NCI-H510A treated with DMSO at 0.1 percent for 48 hours (cell line): ENCODE results near the gene CYP27B1.

Experiments used
- DNase-seq: peaks from one replicate; lab custom pipeline; 2025; lab: John Stamatoyannopoulos, UW

Gene CYP27B1, protein sequence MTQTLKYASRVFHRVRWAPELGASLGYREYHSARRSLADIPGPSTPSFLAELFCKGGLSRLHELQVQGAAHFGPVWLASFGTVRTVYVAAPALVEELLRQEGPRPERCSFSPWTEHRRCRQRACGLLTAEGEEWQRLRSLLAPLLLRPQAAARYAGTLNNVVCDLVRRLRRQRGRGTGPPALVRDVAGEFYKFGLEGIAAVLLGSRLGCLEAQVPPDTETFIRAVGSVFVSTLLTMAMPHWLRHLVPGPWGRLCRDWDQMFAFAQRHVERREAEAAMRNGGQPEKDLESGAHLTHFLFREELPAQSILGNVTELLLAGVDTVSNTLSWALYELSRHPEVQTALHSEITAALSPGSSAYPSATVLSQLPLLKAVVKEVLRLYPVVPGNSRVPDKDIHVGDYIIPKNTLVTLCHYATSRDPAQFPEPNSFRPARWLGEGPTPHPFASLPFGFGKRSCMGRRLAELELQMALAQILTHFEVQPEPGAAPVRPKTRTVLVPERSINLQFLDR

GRCh38 chr12:57766464-57767304 lies at the start of gene CYP27B1:
CYP27B1 (minus strand) TSS chr12:57767078; CDS start chr12:57767041, 37 bp downstream.
- DNase-seq = peak; percentile 81

DNA sequence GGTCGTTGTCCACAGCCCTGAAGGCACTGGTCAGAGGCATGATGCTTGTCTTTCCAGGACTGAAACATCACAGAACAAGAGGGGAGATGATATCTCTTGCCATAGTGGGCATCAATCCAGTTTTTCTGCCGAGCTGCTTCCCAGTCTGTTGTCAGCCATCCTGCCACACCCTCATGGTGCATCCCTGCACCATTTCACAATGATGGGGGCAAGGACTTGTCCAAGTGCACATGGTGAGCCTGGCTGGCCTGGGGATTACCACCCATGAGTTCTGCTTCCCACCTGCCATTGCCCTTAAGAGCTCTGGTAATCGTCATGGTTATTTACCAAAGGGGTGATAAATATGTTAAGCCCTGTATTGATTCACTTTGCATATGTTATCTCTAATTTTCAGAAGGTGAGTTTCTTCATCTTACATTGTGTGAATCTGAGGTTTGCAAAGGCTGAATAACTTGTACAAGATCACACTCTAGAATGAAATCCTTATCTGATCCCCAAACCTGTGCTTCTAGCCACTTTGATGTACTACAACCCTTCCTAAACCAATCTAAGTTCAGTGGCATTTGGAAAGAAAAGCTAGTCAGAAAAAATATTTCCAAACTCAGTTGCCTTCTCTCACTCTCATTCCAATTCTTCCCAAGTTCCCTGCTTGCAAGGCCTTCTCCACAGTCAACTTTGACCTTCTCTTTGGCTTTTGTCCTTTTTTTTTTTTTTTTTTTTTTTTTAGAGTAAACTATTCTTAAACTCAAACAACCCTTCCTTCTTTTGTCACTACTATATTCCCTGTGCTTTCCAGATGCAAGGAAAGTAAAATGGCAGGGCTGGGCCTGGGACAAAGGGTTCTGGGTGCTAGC lies 49.4 kb upstream of the CYP27B1 start:
- DNase-seq = peak; percentile 77

DNA sequence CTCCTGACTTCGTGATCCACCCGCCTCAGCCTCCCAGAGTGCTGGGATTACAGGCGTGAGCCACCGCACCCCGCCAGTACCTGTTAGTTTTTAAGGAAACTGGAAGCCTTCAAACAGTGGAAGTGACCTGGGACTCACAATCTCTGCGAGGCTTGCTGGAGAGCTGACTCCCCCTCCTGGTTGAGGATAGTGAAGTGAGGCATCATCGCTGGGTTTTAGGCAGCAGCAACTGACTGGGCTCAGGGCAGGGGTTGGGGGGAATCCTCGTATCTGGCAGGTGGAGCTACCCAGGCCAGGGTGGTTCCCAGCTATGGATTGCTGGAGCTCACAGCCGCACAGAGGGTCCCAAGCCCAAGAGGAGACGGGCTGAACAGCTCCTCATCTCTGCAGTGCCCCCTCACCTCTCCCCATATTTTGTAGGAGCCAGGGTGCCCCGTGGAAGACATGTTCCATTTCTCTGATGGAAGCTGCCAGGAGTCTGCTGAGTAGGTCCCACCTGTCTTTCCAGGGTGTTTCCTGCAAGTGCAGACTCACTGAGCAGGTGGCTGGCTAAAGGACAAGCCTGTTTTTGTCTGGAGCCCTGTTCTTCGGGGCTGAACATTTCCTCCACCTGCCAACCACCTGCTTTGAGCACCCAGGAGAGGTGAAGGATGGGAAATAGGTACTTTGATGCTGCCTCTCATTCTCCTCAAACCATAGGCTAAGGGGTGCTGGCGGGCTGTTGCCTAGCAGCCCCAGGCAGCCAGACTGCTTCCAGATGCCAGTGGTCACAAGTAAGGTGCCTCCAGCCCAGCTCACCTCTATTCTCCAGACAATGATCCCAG lies 48.5 kb upstream of the CYP27B1 start:
- DNase-seq = peak; percentile 96

DNA sequence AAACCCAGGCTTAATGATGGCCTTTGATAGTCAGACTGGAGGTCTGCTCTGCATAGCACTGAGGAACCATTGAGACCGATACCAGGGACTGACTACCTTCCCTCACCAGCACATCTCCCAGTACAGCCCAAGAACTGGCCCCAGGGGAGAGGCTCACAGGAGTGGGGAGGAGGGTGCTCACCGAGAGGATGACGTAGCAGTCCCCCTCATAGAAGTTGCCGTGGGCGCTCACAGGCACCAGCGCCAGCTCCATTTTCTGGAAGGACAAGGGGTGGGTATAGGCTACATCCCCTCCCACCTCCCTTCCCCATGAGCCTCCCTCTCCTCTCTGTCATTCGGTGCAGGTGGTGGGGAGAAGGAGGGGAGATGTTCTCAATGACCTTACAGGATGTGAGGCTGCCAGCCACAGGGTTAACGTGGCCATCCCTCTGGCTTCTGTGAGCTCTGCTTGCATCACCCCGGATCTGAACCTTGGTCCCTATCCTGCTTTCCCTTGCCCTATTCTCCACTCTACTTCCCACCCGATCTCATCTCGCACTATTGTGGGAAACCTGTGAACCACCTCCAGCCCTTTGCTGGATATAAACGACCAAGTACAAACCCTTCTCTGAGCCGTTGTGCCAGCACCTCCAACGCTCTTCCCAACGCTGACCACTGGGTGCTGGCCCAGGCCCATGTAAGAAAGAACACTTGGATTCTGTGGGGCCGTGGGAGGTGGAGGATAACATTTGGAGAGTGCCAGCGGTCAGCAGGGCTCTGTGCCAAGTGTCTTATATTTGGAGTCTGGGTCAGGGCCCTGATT lies 47.3 kb upstream of the CYP27B1 start:
- no peak for DNase-seq

GRCh38 chr12:57813111-57813970 lies 46.5 kb upstream of the CYP27B1 start:
- no peak for DNase-seq

DNA sequence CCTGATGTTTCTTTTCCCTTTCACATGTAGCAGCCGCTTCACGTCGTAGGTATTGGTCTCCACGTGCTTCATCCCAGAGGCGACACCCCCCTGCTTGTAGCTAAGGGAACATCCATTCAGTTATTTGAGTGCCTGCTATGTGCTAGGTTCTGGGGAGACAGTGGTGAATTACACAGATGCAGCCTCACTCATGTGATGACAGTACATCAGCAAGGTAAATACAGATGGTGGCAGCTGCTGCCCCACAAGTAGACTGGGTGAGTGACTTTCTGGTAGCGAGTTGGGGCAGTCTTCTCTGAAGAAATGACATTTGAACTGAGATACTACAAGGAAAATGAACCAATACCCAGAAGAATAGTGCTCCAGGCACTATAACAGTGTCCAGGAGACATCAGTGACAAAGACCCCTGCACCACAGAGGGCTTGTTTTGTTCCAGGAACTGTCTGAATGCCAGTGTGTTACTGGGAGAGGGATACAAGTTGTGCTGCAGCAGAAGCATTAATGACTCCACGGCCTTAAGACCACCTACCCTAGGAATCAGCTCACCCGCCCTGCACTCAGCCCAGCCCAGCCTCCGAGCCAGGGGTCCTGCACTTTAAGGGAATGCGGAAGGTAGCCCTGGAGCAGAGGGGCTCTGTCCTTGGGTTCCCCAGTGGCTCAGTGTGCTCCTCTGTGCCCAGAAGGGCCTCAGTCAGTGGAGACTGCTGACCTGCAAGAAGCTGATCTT lies 44.3 kb upstream of the CYP27B1 start:
- DNase-seq = peak; percentile 91

DNA sequence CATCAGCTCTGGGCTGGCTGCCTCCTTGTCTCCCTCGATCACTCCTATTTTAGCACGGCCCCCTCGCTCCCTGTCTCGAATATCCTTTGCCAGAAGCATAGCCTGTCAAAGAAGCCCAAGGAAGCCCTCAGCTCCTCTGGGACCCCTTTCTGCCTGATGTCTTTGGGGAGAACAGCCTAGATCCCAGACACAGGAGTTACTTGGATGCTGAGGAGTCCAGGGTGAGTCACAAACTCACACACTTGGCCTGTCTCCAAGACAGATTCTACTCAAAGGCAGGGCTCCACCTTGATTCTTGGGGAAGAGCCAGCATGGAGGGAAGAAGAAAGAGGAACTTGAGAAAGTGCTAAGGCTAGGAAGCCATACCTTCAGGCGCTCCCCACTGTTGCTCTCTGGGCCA lies 43.6 kb upstream of the CYP27B1 start:
- DNase-seq = no peak

GRCh38 chr12:57809425-57809824 lies 42.5 kb upstream of the CYP27B1 start:
- DNase-seq = peak; percentile 38

GRCh38 chr12:57808351-57808750 lies 41.5 kb upstream of the CYP27B1 start:
- no peak for DNase-seq

- no peak for DNase-seq
These were observed 40.4 kb upstream of the CYP27B1 start for GRCh38 chr12:57807285-57807684.

GRCh38 chr12:57806677-57807076 lies 39.8 kb upstream of the CYP27B1 start:
- no peak for DNase-seq

DNA sequence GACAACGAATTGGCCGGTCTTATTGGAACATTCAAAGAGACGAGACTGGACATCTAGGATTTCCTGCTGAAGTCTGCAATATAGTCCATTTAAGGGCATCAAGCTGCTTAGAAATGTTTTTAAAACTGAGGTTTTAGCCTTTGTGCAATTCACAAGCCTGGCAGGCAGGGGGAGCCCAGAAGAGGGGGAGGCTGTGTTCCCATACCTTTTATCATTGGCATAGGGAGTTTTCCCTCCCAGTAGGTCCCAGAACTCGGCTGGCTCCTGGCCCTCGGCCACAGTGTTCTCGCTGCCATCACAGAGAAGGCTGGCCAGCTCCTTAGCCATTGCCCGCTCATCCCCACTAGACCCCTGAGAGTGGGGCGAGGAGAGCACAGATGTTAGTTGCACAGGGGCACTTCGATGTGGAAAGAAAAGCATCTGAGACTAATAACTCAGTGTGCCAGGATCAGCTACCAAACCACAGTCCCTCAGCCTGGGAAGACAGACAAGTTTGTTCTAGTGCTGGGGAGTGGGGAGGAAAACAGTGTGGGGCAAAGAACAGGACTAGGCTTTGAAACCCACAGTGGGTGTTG lies 36.5 kb upstream of the CYP27B1 start:
- peak; percentile 58 for DNase-seq

- DNase-seq = no peak
These were observed 35.7 kb upstream of the CYP27B1 start for GRCh38 chr12:57802607-57803006.

DNA sequence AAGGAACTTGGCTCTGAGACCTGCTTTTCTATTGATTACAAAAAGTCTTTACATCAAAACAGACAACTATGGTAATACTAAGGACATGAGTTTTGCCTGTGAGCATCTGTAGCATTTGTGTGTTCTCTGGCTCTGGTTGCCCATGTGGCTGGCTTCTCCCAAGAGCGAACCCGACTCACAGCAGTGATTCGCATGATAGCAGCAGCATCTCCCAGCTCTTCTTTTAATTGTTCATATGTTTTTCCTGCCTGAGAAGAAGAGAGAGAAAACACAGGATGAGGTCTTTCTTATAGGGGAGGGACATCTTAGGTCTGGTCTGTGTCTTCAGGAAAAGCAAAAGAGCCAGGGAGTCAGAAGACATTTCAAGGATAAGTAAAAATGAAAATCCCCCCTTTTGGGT lies 34.1 kb upstream of the CYP27B1 start:
- no peak for DNase-seq

GRCh38 chr12:57797933-57798332 lies 31.1 kb upstream of the CYP27B1 start:
- no peak for DNase-seq

- no peak for DNase-seq
These were observed 30.1 kb upstream of the CYP27B1 start for GRCh38 chr12:57796996-57797395.

GRCh38 chr12:57795354-57795753 lies 28.5 kb upstream of the CYP27B1 start:
- DNase-seq = no peak

DNA sequence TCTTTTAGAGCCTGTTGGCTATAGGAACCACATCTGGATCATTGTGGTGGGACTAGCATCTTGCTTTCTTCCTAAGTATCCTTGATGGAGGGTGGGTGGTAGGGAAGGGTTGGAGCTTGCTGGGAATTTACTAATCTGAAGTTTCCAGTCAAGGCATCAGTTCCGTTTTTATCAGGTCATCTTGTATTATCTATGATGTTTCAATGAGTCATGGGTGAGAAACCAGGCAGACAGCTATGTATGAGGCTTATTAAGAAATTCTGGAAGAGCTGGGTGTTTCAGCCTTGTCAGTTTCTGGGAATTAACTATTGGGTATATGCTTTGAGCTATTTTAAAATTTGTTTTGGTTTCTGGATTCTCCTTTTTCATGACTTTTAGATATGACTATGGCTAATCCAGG lies 27.0 kb upstream of the CYP27B1 start:
- no peak for DNase-seq
